A549 treated with Mapracorat at 1 μM for 4 hours (cell line): ENCODE measurements around the gene ASB17. TPM values are rescaled to one million over a fixed set of nuclear protein-coding genes. Genes with fewer than 3 reads are reported as not detected.

Source experiments
- total RNA-seq: library from RNA; stranded (reverse); fragments of 200-300 nt; extraction: Qiagen RNA extraction; gene quantifications from 5 replicates; pipeline ENCODE4 v1.2.3, GENCODE V29; 2022

ASB17 gene
- not detected in 5 replicates for total RNA-seq

DNA sequence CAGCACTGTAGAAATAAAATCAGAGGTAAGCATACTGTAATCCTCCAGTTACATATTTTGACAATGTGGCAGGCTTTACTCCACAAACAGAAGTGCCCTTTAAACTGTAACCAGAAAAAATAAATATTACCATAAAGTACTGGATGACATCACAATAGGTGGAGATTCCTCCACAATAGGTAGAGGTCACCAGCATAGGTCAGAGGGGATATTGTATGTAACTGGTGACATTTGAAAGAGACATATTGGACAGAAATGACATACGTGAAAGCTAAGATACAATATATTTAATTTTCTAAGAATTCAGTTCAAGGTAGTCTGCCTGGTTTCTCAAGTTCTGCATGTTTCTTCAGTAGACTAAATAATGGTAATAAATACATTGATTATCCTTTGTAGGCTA is at the start of gene ASB17:
TSS of gene ASB17 (minus strand) at position 101 of the 400 bp plus-strand sequence. CDS start 113 bp downstream, outside the sequence.

Other genes with a start within 250 kb of the ASB17 start
- 25.2 to 39.8 TPM (median 33.1 TPM) in 5 replicates for gene ACADM, start 207.7 kb downstream of the ASB17 start, total RNA-seq
- gene RABGGTB, start 146.1 kb downstream of the ASB17 start, total RNA-seq: 58.5 to 85.6 TPM (median 62.3 TPM) in 5 replicates
- not detected in 5 replicates for gene MSH4, start 135.5 kb downstream of the ASB17 start, total RNA-seq
- gene ST6GALNAC3, start 142.3 kb upstream of the ASB17 start, total RNA-seq: 0.47 to 1.1 TPM (median 0.93 TPM) in 5 replicates